Endodermal cell (in vitro differentiated cells): ENCODE data around the gene CYP17A1. TPM values are rescaled to one million over a fixed set of nuclear protein-coding genes. Genes with fewer than 3 reads are reported as not detected.

Experiments
- DNase-seq: peaks from one replicate; pipeline ENCODE4 v3.0.0-alpha.2; 2017
- H3K27ac ChIP-seq: 2 replicates; pipeline ENCODE4 v1.5.1; 2013; ENCODE audit warnings: mild to moderate bottlenecking, low read depth, low read length, moderate library complexity
- H3K27me3 ChIP-seq: 2 replicates; pipeline ENCODE4 v1.6.1; 2013; ENCODE audit warnings: mild to moderate bottlenecking, low read length, moderate library complexity; ENCODE audit not compliant: insufficient read depth, control insufficient read depth, poor library complexity, severe bottlenecking
- H3K36me3 ChIP-seq: 2 replicates; pipeline ENCODE4 v1.7.0; 2013; ENCODE audit warnings: mild to moderate bottlenecking, low read length, moderate library complexity; ENCODE audit not compliant: control insufficient read depth, insufficient read depth
- H3K4me1 ChIP-seq: one replicate; pipeline ENCODE4 v1.7.0; 2013; ENCODE audit warnings: low read length; ENCODE audit not compliant: control insufficient read depth, insufficient read depth
- H3K4me3 ChIP-seq: 2 replicates; pipeline ENCODE4 v1.5.1; 2013; ENCODE audit warnings: mild to moderate bottlenecking, low read length, moderate library complexity
- H3K9ac ChIP-seq: 2 replicates; pipeline ENCODE4 v1.6.1; 2013; ENCODE audit warnings: mild to moderate bottlenecking, low read length, moderate library complexity; ENCODE audit not compliant: poor library complexity, severe bottlenecking; ENCODE audit errors: extremely low read depth
- H3K9me3 ChIP-seq: 2 replicates; pipeline ENCODE4 v1.6.1; 2013; ENCODE audit warnings: mild to moderate bottlenecking, low read length, moderate library complexity; ENCODE audit not compliant: control insufficient read depth
- H3K27ac Mint-ChIP-seq: 2 replicates; pipeline ENCODE4 v1.8.0; 2020; ENCODE audit warnings: mixed read lengths
- H3K27me3 Mint-ChIP-seq: 2 replicates; pipeline ENCODE4 v1.8.0; 2021; ENCODE audit warnings: mild to moderate bottlenecking, mixed read lengths; ENCODE audit not compliant: insufficient read depth
- H3K36me3 Mint-ChIP-seq: 2 replicates; pipeline ENCODE4 v1.8.0; 2020; ENCODE audit warnings: low read depth, mixed read lengths
- H3K4me1 Mint-ChIP-seq: 2 replicates; pipeline ENCODE4 v1.8.0; 2020; ENCODE audit warnings: mixed read lengths
- H3K4me3 Mint-ChIP-seq: 2 replicates; pipeline ENCODE4 v1.8.0; 2020; ENCODE audit warnings: mild to moderate bottlenecking, moderate library complexity, mixed read lengths
- H3K9me3 Mint-ChIP-seq: 2 replicates; pipeline ENCODE4 v1.8.0; 2020; ENCODE audit warnings: mild to moderate bottlenecking, mixed read lengths
- WGBS, 2 experiments: methylation state at CpG; one replicate each; pipeline versions ENCODE4 v1.1.5 to v1.1.7; 2013; ENCODE audit warnings: missing lambda C conversion rate in 2 of 2, mixed read lengths in 1 of 2; ENCODE audit not compliant: insufficient coverage in 1 of 2, insufficient read length in 1 of 2; 5-methylcytosine and 5-hydroxymethylcytosine counted together
- long read RNA-seq, 4 experiments: library from polyadenylated mRNA in 2 of 4; library from RNA in 1 of 4; library from capped mRNA in 1 of 4; stranded (forward) in 3 of 4; unstranded in 1 of 4; transcript quantifications; one replicate each; pipeline ENCODE4 v2.0.0, GENCODE V29; 2020 to 2021; ENCODE audit warnings: inconsistent platforms in 1 of 4
- polyA plus RNA-seq, 2 experiments: library from polyadenylated mRNA; stranded (reverse); fragments of 50-300 nt; gene quantifications; one replicate each; pipeline ENCODE4 v1.2.3, GENCODE V29; 2013
- total RNA-seq, 2 donors: library from RNA; stranded (reverse); fragmentation: NEBNext Ultra II Directional in 1 of 2; extraction: Animal tissue kit (Norgen Biotek cat#: 25700) in 1 of 2; gene quantifications; 2 replicates in 1 of 2; 3 replicates in 1 of 2; pipeline ENCODE4 v1.2.1, GENCODE V29; 2021
- TF ChIP-seq, protein P1 (sequence below): fragments of 200-600 bp; sonication (generic); conservative IDR thresholded peaks from 2 replicates; pipeline ENCODE4 v1.5.0; 2021; ENCODE audit warnings: antibody characterized with exemption, mild to moderate bottlenecking

CYP17A1 gene, protein sequence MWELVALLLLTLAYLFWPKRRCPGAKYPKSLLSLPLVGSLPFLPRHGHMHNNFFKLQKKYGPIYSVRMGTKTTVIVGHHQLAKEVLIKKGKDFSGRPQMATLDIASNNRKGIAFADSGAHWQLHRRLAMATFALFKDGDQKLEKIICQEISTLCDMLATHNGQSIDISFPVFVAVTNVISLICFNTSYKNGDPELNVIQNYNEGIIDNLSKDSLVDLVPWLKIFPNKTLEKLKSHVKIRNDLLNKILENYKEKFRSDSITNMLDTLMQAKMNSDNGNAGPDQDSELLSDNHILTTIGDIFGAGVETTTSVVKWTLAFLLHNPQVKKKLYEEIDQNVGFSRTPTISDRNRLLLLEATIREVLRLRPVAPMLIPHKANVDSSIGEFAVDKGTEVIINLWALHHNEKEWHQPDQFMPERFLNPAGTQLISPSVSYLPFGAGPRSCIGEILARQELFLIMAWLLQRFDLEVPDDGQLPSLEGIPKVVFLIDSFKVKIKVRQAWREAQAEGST
- not detected for total RNA-seq
- polyA plus RNA-seq (2013, experiment 1 of 2) = not detected
- polyA plus RNA-seq (2013, experiment 2 of 2) = not detected
- long read RNA-seq, experiment 1 = 0 reads
- long read RNA-seq, experiment 2 = 0 reads
- long read RNA-seq, experiment 3 = 0 reads
- long read RNA-seq, experiment 4 = 0 reads

DNA sequence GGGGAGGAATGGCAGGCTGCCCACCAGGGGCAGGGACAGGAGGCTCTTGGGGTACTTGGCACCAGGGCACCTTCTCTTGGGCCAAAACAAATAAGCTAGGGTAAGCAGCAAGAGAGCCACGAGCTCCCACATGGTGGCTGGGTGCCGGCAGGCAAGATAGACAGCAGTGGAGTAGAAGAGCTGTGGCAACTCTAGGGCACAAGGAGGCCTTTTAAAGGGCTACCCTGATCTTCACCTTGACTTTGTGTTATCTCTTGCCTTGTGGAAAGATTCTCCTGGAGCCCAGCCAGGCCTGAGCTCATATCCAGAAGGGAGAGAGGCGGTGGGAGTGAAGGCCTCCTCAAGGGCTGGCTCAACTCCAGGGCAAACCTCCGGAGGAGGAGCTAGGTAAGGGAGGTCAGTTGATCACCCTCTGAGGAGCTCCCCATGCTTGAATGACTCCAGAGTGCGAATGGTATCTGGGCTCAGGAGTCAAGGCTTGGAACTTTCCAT, at the start of gene CYP17A1:
Gene CYP17A1 (minus strand): TSS at position 184 of the 492 bp plus-strand sequence. CDS start 52 bp downstream, at position 132.
- Histone ChIP-seq H3K4me1 (no peaks in the 10 kb centered on the region), H3K36me3 (no peaks in the 10 kb centered on the region), H3K9ac (no peak within 1 kb of the TSS), H3K9me3 (peaks cover 9% of the 10 kb centered on the region), H3K27ac (no peak within 1 kb of the TSS), H3K27me3 (no peaks in the 10 kb centered on the region), H3K4me3 (no peak within 1 kb of the TSS)
- Mint-ChIP-seq H3K36me3 (peaks cover 5% of the 10 kb centered on the region), H3K4me1 (no peaks in the 10 kb centered on the region), H3K27me3 (peaks cover 5% of the 10 kb centered on the region), H3K9me3 (peaks cover 25% of the 10 kb centered on the region), H3K4me3 (no peak within 1 kb of the TSS), H3K27ac (no peak within 1 kb of the TSS)
- no peak for DNase-seq
- TF ChIP-seq, protein P1, sequence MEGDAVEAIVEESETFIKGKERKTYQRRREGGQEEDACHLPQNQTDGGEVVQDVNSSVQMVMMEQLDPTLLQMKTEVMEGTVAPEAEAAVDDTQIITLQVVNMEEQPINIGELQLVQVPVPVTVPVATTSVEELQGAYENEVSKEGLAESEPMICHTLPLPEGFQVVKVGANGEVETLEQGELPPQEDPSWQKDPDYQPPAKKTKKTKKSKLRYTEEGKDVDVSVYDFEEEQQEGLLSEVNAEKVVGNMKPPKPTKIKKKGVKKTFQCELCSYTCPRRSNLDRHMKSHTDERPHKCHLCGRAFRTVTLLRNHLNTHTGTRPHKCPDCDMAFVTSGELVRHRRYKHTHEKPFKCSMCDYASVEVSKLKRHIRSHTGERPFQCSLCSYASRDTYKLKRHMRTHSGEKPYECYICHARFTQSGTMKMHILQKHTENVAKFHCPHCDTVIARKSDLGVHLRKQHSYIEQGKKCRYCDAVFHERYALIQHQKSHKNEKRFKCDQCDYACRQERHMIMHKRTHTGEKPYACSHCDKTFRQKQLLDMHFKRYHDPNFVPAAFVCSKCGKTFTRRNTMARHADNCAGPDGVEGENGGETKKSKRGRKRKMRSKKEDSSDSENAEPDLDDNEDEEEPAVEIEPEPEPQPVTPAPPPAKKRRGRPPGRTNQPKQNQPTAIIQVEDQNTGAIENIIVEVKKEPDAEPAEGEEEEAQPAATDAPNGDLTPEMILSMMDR = no peak
- 92% methylated on average over 4 to 5 of the region's 5 CpGs for WGBS, 2 experiments

DNA sequence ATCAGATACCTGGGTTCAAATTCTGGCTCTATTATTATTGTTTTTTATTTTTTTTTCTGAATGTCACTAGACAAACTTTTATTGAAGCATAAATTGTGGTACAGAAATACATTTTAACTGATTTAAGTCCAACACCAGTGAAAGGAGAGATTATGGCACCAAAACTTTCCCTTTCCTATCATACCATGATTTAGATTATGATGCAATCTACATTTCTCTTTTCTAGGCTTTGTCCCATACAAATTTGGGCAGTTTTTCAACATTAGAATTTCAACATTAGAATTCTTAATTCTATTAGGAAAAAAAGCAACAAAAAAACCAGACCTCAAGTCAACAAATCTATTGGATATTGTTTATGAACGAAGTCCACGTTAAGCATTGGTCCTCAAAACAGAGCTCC, 43.0 kb upstream of the CYP17A1 start:
- 90% methylated on average over 2 of the region's 2 CpGs; no CpG with 5 or more reads in 1 of the 2 experiments for WGBS, 2 experiments
- H3K9me3 ChIP-seq = no peaks in the 10 kb centered on the region
- H3K27ac Mint-ChIP-seq = no peak overlapping the region
- no peak overlapping the region for H3K4me3 Mint-ChIP-seq
- peaks cover 6% of the 10 kb centered on the region for H3K36me3 ChIP-seq
- peaks cover 15% of the 10 kb centered on the region for H3K36me3 Mint-ChIP-seq
- DNase-seq = no peak
- no peak overlapping the region for H3K9ac ChIP-seq
- no peaks in the 10 kb centered on the region for H3K4me1 Mint-ChIP-seq
- no peaks in the 10 kb centered on the region for H3K9me3 Mint-ChIP-seq
- TF ChIP-seq, protein P1 = no peak
- H3K27ac ChIP-seq = no peak overlapping the region
- H3K4me3 ChIP-seq = no peak overlapping the region
- H3K4me1 ChIP-seq = no peaks in the 10 kb centered on the region
- no peaks in the 10 kb centered on the region for H3K27me3 ChIP-seq
- no peaks in the 10 kb centered on the region for H3K27me3 Mint-ChIP-seq

DNA sequence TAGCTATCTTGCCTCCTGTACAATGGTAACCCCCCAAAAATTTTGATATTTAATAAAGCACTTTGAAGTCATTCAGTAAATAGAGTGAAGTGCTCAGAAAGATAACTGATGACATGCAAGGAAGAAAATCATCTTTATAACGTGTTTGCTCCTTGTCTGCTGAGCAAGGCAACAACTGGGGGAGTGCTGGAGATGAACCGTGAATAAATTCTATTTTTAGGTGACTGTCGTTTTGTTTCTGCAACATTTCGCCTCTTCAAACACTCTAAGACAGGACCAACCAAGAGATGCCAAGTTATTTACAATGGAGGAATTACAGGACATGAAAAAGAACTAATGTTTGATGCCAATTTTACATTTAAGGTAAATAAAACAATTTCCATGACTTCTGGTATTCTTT, 41.4 kb upstream of the CYP17A1 start:
- no peak overlapping the region for H3K27ac Mint-ChIP-seq
- TF ChIP-seq, protein P1 = no peak

More for the DNA sequence above, 41.4 kb upstream of the CYP17A1 start:
- Histone ChIP-seq H3K4me1 (no peaks in the 10 kb centered on the region), H3K9ac (no peak overlapping the region), H3K36me3 (peaks cover 6% of the 10 kb centered on the region), H3K4me3 (no peak overlapping the region), H3K27me3 (no peaks in the 10 kb centered on the region), H3K9me3 (no peaks in the 10 kb centered on the region), H3K27ac (no peak overlapping the region)
- H3K9me3 Mint-ChIP-seq = no peaks in the 10 kb centered on the region
- H3K4me1 Mint-ChIP-seq = no peaks in the 10 kb centered on the region
- H3K4me3 Mint-ChIP-seq = no peak overlapping the region
- peaks cover 15% of the 10 kb centered on the region for H3K36me3 Mint-ChIP-seq
- 92 to 98% methylated on average over 4 of the region's 4 CpGs for WGBS, 2 experiments
- DNase-seq = no peak
- no peaks in the 10 kb centered on the region for H3K27me3 Mint-ChIP-seq
